ENCODE results near the gene DNAJC3. TPM values are rescaled to one million over a fixed set of nuclear protein-coding genes. Genes with fewer than 3 reads are reported as not detected.
"Not testable (repeated sequence)": the region's sequence is repeated elsewhere in the genome, so short reads cannot be mapped to it uniquely, and the experiment has no call there.

The DNAJC3 gene
- total RNA-seq, 4 donors from 2014 or later: 48.1 to 54.4 (median 52.3) TPM

DNA sequence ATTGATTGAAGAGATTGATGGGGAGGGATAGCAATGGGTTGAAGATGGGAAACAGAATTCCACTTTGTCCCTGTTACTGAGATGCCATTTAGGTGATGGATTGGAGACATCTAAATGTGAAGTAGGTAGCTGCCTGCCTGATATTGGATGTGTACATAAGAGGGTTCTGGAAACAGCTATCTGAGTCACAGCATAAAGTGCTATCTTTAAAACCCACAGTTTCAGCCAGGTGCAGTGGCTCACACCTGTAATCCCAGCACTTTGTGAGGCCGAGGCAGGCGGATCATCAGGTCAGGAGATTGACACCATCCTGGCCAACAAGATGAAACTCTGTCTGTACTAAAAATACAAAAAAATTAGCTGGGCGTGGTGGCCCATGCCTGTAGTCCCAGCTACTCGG lies 72.6 kb downstream of the DNAJC3 start:
- DNase-seq (ENCODE audit: low spot score) (no peak), ATAC-seq (ENCODE audit: low FRiP score) (no peak)
- TF ChIP-seq, protein P1, sequence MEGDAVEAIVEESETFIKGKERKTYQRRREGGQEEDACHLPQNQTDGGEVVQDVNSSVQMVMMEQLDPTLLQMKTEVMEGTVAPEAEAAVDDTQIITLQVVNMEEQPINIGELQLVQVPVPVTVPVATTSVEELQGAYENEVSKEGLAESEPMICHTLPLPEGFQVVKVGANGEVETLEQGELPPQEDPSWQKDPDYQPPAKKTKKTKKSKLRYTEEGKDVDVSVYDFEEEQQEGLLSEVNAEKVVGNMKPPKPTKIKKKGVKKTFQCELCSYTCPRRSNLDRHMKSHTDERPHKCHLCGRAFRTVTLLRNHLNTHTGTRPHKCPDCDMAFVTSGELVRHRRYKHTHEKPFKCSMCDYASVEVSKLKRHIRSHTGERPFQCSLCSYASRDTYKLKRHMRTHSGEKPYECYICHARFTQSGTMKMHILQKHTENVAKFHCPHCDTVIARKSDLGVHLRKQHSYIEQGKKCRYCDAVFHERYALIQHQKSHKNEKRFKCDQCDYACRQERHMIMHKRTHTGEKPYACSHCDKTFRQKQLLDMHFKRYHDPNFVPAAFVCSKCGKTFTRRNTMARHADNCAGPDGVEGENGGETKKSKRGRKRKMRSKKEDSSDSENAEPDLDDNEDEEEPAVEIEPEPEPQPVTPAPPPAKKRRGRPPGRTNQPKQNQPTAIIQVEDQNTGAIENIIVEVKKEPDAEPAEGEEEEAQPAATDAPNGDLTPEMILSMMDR (IDR thresholded peaks at IDR 0.05): no peak

DNA sequence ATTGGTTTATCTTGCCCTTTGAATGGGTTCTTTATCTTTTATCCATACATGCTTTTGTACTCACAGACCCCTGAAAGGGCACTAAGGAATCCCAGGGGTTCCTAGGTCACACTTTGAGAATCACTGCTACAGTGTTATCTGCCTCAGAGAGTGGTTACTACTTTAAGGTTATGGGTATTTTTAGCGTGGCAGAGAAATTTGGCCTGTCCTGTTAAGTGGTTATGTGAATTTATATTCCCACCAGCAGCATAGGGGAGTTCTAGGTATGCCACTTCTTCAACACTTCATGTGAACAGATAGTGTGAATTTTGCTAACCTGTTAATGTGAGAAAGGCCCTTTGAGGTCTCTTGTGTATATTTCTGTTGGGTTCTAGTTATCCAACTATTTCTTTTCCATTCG lies 75.7 kb downstream of the DNAJC3 start:
- ATAC-seq (ENCODE audit: low FRiP score) (no peak), DNase-seq (ENCODE audit: low spot score) (no peak)
- TF ChIP-seq, protein P1 (IDR thresholded peaks at IDR 0.05): no peak

DNA sequence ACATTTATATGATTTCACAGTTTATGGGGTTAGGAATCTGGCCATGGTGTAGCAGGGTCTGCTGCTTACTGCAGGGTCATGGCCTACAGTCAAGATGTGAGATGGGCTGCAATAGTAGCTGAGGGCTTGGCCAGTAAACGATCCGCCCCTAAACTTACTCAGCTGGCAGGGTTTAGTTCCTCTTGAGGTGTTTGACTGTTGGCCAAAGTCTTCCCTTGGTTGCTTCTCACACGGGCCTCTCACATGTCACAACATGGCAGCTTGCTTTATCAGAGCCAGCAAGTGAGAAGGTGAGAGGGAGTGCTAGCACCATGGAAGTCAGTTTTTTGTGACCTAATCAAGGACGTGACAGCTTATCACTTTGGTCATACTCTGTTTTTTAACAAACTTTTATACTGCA lies 77.1 kb downstream of the DNAJC3 start:
- DNase-seq (ENCODE audit: low spot score): no peak
- ATAC-seq (ENCODE audit: low FRiP score): no peak
- TF ChIP-seq, protein P1 (IDR thresholded peaks at IDR 0.05): no peak

DNA sequence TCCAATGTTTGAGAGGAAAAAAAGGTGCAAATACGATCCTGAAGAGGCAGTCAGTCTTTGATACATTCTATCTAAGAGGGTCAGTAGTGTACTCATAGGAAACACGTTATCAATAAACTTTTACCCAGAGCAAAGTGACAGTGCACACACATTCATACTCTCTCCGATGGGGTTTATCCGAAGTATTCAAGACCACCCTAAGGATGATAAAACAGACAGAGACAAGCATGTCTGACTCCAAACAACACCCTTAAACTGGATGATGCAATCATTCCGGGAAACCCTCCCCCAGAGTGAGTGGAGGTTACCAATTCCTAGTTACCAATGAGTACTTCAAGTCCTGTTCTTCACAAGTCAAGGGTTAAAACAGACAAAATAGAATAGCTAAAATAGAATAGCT lies 79.1 kb downstream of the DNAJC3 start:
- DNase-seq (ENCODE audit: low spot score) (no peak), ATAC-seq (ENCODE audit: low FRiP score) (no peak)
- TF ChIP-seq, protein P1 (IDR thresholded peaks at IDR 0.05): no peak

DNA sequence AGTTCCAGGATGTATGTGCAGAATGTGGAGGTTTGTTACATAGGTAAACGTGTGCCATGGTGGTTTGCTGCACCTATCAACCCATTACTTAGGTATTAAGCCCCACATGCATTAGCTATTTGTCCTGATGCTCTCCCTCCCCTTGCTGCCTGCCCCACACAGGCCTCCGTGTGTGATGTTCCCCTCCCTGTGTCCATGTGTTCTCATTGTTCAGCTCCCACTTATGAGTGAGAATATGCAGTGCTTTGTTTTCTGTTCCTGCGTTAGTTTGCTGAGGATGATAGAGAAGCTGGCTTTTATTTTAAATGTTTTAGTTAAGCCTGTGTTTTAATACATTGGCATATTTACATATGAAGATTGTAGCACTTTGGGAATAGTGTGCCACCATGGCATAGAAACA lies 85.7 kb downstream of the DNAJC3 start:
- ATAC-seq (ENCODE audit: low FRiP score); DNase-seq (ENCODE audit: low spot score): not testable (repeated sequence)

DNA sequence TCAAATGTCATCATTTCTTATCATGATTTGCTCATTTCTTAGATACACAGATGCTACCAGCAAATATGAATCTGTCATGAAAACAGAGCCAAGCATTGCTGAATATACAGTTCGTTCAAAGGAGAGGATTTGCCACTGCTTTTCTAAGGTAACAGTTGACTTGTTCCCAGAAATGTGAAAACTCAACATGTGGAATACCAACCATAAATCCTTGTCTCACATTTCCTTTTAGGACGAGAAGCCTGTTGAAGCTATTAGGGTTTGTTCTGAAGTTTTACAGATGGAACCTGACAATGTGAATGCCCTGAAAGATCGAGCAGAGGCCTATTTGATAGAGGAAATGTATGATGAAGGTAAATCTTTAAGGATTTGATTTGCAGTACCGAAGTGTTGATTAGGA lies 86.7 kb downstream of the DNAJC3 start:
- no peak for DNase-seq (ENCODE audit: low spot score)
- TF ChIP-seq, protein P1 (IDR thresholded peaks at IDR 0.05): no peak
- no peak for ATAC-seq (ENCODE audit: low FRiP score)

DNA sequence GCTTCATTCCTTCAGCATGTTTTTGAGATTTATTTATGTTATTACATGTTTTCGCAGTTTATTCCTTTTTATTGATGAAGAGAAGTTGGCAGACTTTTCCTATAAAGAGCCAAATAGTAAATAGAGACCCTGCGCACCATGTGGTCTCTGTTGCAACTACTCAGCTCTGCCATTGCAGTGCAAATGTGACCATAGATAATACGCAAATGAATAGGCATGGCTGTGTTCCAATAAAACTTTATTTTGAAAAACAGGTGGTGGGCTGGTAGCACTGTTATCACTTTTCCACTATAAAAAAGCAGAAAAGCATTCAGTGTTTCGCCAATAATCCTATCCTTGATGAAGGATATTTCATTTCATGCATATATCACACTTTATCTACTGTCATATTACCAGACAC lies 95.0 kb downstream of the DNAJC3 start:
- ATAC-seq (ENCODE audit: low FRiP score): no peak
- no peak for DNase-seq (ENCODE audit: low spot score)
- TF ChIP-seq, protein P1 (IDR thresholded peaks at IDR 0.05): no peak

DNA sequence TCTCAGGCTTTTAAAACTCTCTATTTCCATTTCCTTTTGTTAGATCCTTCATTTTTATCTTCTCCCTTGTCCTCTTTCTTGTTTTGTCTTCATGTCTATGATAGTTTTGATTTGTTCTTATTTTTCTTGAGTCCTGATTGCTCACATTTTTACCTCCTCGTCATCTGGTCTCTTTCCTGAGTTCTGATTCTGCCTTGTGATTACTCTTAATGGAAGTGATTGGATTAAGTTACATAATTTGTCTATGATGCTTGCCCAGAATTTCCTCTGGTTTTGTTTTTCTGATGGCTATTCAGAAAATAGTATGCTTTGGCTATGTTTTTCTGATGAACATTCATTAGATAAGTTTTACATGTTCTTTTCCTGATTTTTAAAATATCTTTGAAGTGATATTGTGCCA lies 102.6 kb downstream of the DNAJC3 start:
- DNase-seq (ENCODE audit: low spot score): no peak
- ATAC-seq (ENCODE audit: low FRiP score): no peak
- TF ChIP-seq, protein P1 (IDR thresholded peaks at IDR 0.05): no peak

Data from omental fat pad (tissue), 4 donors.